Measurements from ENCODE around the gene AIFM2.
A peak's percentile ranks its signal among the peaks of the same experiment; 100 is the strongest.

Gene AIFM2

DNA sequence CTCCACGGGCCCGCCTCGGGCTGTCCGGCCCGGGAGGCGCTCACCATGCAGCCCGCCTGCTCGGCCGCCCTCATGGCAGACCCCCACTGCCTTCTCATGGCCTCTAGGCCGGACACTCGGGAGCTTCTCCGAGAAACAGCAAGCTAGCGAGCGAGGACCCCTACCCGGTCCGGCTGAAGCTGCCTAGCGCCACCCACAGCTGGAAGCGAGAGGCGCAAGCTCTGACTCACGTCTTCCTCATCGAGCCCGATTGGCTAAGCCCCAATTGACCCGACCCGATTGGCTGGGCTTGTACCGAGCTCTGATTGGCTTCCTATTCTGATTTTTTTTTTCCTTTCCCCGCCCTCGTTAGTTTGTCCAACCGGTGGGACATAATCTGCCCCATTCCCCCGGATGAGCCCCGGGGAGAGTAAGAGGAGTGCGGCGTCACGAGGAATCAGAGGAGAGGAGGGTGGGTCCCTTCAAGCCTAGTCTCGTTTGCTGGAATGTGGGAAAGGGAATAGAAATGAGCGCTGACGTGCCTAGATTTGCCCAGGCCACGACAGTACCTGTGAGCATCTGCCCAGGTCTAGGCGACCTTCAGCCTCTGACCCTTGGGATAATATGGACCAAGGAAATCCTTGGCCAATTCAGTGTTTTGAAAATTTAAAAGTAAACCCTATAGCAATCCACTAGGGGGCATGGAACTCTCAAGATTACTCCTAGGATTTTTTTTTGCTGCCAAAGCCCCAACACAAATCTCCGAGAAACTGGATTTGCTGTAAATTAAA is 14.0 kb upstream of the AIFM2 start, which contains the start of gene TYSND1:
Gene TYSND1 (minus strand): TSS at position 212 of the 770 bp plus-strand sequence. CDS start 114 bp downstream, at position 98.
- DNase-seq (ENCODE audit: low read depth in 2 of 2): peak; percentile 98 to 99
- TF ChIP-seq, protein P1, sequence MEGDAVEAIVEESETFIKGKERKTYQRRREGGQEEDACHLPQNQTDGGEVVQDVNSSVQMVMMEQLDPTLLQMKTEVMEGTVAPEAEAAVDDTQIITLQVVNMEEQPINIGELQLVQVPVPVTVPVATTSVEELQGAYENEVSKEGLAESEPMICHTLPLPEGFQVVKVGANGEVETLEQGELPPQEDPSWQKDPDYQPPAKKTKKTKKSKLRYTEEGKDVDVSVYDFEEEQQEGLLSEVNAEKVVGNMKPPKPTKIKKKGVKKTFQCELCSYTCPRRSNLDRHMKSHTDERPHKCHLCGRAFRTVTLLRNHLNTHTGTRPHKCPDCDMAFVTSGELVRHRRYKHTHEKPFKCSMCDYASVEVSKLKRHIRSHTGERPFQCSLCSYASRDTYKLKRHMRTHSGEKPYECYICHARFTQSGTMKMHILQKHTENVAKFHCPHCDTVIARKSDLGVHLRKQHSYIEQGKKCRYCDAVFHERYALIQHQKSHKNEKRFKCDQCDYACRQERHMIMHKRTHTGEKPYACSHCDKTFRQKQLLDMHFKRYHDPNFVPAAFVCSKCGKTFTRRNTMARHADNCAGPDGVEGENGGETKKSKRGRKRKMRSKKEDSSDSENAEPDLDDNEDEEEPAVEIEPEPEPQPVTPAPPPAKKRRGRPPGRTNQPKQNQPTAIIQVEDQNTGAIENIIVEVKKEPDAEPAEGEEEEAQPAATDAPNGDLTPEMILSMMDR (IDR thresholded peaks at IDR 0.05; ENCODE audit: low read depth, low read length): peak; percentile 74
- H3K4me3 ChIP-seq (replicated peaks in 1 of 2; ENCODE audit: low read depth in 2 of 2, low read length in 2 of 2): peak within 1 kb of the TSS; percentile 55 to 66

DNA sequence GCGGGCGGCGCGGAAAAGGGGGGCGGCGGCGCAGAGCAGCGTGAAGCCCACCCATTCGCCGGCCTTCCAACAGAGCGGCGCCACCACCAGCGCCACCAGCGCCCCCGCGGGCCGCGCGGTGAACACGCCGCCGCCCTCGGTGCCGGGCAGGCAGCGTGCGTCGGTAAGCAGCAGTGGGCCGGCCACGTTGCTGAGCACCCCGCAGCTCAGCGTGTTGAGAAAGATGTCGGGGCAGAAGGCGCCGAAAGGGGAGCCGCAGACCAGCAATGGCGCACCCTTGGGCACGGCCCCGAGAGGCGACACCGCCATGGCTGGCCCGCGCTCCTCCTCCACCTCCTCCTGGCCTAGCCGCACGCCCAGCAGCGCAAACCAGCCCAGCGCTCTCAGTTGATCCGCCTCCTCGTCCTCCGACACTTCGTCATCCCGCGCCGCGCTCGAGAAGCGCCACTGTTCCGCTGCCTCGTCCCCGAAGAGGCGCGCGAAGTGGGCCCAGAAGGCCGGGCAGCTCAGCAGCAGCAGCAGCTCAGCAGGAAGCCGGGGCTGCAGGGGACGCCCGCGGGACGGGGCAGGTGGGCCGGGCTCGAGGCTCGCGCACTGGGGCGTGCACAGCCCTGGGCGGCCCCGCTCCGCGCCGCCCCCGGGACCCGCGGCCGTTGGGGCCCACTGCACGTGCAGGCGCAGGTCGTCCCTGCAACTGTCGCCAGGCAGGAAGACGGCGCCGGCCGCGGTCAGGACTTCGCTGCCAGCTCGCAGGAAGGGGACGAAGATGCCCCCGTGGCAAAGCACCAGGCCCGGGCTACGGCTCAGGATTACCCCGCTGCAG is 13.3 kb upstream of the AIFM2 start:
- TF ChIP-seq, protein P1 (IDR thresholded peaks at IDR 0.05; ENCODE audit: low read depth, low read length): no peak
- peak; percentile 57 to 73 for DNase-seq (ENCODE audit: low read depth in 2 of 2)
- H3K4me3 ChIP-seq (replicated peaks in 1 of 2; ENCODE audit: low read depth in 2 of 2, low read length in 2 of 2): peak overlapping the region; percentile 55 to 66

DNA sequence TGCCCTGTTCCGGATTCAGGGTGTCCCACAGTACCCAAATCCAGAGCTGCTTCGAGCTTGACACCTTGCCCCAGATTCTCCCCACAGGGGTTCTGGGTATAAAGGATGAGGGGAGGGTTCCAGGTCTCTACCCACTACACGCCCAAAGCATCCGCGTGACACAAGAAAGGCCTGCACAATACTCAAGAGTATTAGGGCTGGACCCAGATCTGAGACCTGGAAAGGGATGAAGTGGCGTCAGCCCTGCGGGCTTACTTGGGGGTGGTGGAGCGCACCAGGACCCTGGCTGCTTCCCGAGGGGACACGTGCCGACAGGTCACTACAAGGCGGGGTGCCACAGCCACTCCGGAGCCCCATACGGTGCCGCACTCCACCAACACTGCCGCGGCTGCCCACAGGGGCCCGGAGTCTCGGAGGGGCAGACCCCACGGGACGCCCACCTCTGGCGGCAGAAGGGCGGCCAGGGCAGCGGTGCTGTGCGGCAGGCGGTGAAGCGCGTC is 12.6 kb upstream of the AIFM2 start:
- DNase-seq (ENCODE audit: low read depth in 2 of 2): no peak
- TF ChIP-seq, protein P1 (IDR thresholded peaks at IDR 0.05; ENCODE audit: low read depth, low read length): no peak
- H3K4me3 ChIP-seq (replicated peaks in 1 of 2; ENCODE audit: low read depth in 2 of 2, low read length in 2 of 2): peak overlapping the region; percentile 49 to 66

DNA sequence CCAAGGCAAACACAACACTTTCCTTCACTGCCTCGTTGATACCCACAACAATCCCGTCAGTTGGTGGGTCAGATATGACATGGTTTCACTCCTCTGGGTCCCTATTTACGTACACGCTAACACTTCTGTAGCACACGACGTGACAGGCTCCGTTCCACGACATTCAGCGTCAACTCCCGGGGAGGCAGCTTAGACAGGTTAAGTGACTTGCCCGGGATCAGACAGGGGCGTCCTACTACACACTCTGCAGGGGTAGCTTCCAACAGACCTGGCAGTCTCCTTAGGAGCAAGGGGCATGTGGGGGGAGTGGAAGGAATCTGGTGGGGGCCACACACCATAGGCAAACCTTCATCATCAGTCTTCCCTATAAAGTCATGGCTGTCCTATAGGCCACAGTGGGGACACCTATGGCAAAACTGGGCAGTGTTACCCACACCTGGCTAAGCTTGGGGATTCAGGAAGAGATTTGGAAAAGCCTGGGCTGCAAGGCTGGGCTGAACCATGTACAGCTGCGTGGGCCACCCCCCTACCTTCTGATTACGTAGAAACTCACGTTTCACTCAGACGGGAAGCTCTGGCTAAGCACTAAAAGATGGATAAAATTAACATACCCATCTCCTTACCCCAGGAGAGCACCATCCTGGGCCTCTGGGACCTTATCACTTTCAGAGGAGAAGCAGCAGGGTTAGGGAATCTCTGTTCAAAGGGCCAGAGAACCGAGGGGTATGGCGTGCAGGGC is 11.9 kb upstream of the AIFM2 start:
- TF ChIP-seq, protein P1 (IDR thresholded peaks at IDR 0.05; ENCODE audit: low read depth, low read length): no peak
- no peak for DNase-seq (ENCODE audit: low read depth in 2 of 2)
- H3K4me3 ChIP-seq (replicated peaks in 1 of 2; ENCODE audit: low read depth in 2 of 2, low read length in 2 of 2): no peak overlapping the region

DNA sequence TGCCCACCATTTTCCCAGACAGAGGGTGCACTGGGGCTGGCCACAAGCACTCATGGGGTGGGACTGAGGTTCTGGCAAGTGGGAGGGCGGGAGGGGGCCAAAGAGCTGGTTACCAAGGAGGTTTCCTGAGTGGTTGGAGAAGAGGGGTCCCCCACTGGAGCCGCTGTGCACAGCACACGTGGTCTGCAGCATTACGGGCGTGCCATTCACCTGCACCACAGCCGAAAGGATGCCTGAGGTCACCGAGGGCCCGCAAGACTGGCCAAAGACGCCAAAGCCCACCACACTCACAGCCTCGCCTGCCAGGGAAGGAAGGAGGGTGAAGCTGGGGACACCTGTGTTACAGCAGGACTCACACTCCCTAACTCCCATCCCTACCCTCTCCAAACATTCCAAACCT is 9.9 kb upstream of the AIFM2 start:
- TF ChIP-seq, protein P1 (IDR thresholded peaks at IDR 0.05; ENCODE audit: low read depth, low read length): no peak
- no peak overlapping the region for H3K4me3 ChIP-seq (replicated peaks in 1 of 2; ENCODE audit: low read depth in 2 of 2, low read length in 2 of 2)
- no peak for DNase-seq (ENCODE audit: low read depth in 2 of 2)

DNA sequence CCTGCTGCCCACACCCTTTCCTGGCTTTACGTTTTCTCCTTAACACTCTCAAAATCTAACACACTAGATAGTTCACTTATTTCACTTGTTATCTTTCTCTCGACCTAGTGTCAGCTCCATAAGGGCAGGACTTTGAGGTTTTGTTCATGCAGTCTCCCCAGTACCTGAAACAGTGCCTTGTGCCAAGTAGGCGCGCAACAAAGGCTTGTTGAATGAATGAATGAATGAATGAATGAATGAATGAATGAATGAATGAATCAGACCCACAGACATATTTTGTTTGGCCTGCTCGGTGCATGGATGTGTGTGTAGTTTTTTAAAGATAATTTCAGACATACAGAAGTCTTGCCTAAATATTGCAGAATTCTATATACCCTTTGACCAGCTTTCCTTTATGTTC is 7.7 kb upstream of the AIFM2 start:
- TF ChIP-seq, protein P1 (IDR thresholded peaks at IDR 0.05; ENCODE audit: low read depth, low read length): no peak
- no peak overlapping the region for H3K4me3 ChIP-seq (replicated peaks in 1 of 2; ENCODE audit: low read depth in 2 of 2, low read length in 2 of 2)
- no peak for DNase-seq (ENCODE audit: low read depth in 2 of 2)
